Measurements from ENCODE around the gene C1QL1. TPM values are rescaled to one million over a fixed set of nuclear protein-coding genes. Genes with fewer than 3 reads are reported as not detected.

Gene C1QL1
- total RNA-seq, 2 donors from 2014 or later: 1.6 to 3.6 TPM

DNA sequence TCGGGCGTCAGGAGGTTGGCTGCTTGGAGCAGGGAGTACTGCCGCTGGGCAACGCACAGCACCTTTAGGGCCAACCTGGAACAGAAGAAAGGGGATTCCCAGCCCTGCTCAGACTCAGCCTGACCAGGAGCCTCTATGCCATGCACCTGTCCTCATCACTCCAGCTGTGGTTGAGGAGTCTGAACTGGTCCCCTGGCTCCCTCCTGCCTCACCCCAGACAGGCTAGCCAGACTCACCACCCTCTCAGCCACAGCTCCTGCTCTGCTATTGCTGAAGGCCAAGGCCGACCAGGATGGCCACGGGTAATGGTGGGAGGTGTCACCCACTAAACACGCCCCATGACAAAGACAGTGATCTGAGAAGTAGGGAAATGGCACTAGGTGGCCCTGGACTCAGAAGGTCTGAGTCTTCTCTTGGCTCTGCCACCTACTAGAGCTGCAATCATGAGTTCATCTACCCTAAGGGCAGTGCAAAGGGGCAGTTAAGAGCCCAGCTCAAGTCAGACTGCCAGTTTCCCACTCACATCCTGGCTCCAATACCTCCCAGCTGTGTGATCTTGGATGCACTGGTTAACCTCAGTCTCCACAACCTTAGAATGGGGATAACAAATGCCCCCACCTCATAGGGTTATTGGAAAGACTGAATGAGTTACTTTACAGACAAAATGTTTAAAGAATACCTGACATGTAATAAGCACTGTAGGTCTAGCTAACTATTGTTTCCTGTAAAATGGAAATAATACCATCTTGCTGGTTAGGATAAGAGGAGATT is 39.0 kb downstream of the C1QL1 start:
- no peak overlapping the region for H3K4me3 ChIP-seq

DNA sequence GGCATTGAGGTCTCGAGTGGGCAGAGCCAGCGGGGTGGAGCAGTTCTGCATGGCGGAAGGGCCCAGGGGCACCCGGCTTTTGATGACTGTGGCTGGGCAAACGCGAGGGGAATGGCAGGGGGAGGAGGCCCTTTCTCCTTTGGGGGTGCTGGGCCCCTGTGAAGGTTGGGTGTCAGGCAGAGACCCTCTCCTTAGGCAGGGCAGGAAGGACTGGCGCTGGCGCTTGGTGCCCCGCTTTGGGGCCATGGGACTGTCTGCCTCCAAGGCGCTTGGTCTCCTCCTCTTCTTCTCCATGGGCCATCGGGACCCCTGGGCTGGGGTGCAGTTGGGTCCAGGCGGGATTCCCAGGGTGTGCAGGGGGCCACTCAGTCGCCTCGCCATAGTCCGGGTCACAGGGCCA is 40.0 kb downstream of the C1QL1 start:
- no peaks in the 10 kb centered on the region for H3K9me3 ChIP-seq
- H3K36me3 ChIP-seq: no peaks in the 10 kb centered on the region
- H3K4me1 ChIP-seq: peaks cover 0 to 9% of the 10 kb centered on the region in 2 donors
- TF ChIP-seq, protein P1, sequence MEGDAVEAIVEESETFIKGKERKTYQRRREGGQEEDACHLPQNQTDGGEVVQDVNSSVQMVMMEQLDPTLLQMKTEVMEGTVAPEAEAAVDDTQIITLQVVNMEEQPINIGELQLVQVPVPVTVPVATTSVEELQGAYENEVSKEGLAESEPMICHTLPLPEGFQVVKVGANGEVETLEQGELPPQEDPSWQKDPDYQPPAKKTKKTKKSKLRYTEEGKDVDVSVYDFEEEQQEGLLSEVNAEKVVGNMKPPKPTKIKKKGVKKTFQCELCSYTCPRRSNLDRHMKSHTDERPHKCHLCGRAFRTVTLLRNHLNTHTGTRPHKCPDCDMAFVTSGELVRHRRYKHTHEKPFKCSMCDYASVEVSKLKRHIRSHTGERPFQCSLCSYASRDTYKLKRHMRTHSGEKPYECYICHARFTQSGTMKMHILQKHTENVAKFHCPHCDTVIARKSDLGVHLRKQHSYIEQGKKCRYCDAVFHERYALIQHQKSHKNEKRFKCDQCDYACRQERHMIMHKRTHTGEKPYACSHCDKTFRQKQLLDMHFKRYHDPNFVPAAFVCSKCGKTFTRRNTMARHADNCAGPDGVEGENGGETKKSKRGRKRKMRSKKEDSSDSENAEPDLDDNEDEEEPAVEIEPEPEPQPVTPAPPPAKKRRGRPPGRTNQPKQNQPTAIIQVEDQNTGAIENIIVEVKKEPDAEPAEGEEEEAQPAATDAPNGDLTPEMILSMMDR (IDR thresholded peaks at IDR 0.05): no peak
- no peak overlapping the region for H3K27ac ChIP-seq
- no peak for DNase-seq (ENCODE audit: low spot score)
- H3K27me3 ChIP-seq: no peaks in the 10 kb centered on the region
- H3K4me3 ChIP-seq: no peak overlapping the region

More for the DNA sequence above, 39.0 kb downstream of the C1QL1 start:
- H3K27ac ChIP-seq: no peak overlapping the region
- no peak for DNase-seq (ENCODE audit: low spot score)
- H3K9me3 ChIP-seq: no peaks in the 10 kb centered on the region
- TF ChIP-seq, protein P1 (IDR thresholded peaks at IDR 0.05): no peak
- no peaks in the 10 kb centered on the region for H3K27me3 ChIP-seq
- H3K36me3 ChIP-seq: no peaks in the 10 kb centered on the region
- peaks cover 0 to 10% of the 10 kb centered on the region in 2 donors for H3K4me1 ChIP-seq

DNA sequence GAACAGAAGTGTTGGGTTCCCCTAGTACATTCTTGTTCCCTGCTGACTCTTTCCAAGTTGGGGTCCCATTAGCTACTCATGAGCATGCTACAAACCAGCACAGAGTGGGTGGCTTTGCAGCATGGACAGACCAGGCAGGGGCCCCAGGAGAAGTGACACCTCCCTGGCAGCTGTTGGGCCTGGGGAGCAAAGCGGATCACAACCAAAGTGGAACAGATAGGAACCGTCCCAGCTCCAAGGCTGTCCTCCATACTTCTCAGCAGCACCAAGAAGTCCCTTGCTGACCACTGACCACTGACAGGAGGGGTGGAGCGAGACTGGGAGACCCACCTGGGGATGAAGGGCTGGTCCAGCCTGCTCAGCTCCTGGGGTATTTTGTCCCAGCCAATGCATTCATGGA is 40.4 kb downstream of the C1QL1 start:
- TF ChIP-seq, protein P1 (IDR thresholded peaks at IDR 0.05): no peak
- DNase-seq (ENCODE audit: low spot score): no peak
- Histone ChIP-seq H3K4me3 (no peak overlapping the region), H3K27ac (no peak overlapping the region), H3K4me1 (peaks cover 0 to 9% of the 10 kb centered on the region in 2 donors), H3K9me3 (no peaks in the 10 kb centered on the region), H3K36me3 (no peaks in the 10 kb centered on the region), H3K27me3 (no peaks in the 10 kb centered on the region)

DNA sequence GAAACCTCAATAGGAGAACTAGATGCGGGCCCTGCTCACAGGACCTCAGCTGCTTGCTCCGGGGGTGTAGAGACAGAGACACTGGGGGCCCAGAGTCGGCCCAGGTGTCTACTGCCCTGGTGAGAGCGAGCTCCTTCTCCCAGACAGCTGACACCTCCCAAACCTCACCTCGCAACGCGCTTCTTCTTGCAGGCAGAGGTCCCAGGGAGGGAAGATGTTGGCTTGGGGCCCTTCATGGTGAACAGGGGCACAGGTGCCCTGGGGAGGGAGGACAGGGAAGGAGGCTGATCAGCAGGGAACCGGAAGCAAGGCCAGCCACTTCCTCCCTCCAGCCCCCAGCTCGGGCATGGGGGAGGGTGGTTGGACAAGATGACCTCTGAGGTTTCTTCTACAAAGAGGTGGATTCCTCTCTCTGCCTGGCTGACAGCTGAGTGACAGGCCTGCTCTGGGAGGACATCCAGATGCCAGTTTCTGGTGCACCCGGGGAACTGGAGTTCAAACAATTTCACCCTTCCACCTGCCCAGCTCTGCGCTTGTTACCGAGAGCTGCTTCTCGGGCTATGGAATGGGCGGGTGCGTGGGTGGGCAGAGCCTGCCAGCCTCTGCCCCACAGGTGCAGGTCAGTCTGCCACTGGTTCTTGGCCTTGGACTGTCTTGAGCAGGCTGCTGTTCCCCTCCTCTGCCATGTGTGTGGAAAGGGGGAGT is 41.1 kb downstream of the C1QL1 start:
- no peaks in the 10 kb centered on the region for H3K9me3 ChIP-seq
- TF ChIP-seq, protein P1 (IDR thresholded peaks at IDR 0.05): no peak
- no peak overlapping the region for H3K27ac ChIP-seq
- no peaks in the 10 kb centered on the region for H3K36me3 ChIP-seq
- no peak overlapping the region for H3K4me3 ChIP-seq
- no peak for DNase-seq (ENCODE audit: low spot score)
- H3K27me3 ChIP-seq: no peaks in the 10 kb centered on the region
- H3K4me1 ChIP-seq: peaks cover 0 to 6% of the 10 kb centered on the region in 2 donors

DNA sequence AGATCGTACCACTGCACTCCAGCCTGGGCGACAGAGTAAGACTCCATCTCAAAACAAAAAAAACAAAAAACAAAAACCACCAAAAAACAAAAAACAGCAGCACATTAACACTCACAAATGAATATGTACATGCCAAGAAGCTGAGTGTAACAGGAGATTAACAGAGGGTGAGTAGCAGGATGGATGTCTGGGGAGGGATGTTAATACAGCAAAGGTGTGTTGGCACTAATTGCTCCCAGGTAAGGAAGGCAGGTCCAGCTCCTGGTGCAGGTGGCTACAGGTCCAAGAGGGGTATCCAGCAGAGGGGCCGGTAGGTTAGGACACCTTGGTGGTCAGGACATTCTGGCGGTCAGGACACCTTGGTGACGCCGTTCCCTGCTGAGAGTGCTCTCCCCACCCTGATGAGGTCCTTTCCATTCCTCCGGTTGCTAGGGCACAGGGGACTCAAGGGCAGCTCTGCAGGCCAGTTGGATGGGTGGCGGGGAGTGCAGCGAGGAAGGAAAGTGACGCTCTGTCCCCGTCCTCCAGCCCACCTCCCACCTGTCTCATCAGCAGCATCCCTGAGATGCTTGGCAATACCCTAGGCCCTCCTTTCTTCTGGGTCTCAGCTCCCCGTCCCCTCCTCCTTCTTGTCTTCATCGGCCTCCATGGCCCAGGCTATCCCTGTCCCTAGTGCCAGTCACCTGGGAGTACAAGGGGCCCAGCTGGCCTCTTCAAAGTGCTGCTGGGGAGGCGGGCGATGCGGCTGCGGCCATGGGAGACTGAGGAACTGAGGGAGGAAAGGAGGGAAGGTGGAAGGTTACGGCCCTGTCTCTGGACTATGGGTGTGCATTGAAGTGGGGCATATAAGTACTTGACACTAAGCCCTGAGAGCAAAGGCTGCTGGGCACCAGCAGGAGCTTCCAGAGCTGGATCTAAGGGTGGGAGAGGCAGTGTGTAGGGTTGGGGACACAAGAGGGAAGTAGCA is 42.1 kb downstream of the C1QL1 start:
- TF ChIP-seq, protein P1 (IDR thresholded peaks at IDR 0.05): no peak
- no peaks in the 10 kb centered on the region for H3K27me3 ChIP-seq
- H3K36me3 ChIP-seq: no peaks in the 10 kb centered on the region
- H3K9me3 ChIP-seq: no peaks in the 10 kb centered on the region
- H3K4me1 ChIP-seq: peaks cover 0 to 13% of the 10 kb centered on the region in 2 donors
- no peak overlapping the region for H3K27ac ChIP-seq
- no peak overlapping the region for H3K4me3 ChIP-seq
- DNase-seq (ENCODE audit: low spot score): no peak
